ENCODE results near the gene CDH13. TPM values are rescaled to one million over a fixed set of nuclear protein-coding genes. Genes with fewer than 3 reads are reported as not detected.

Gene CDH13
- polyA plus RNA-seq, 2 of the 4 experiments (the other 2 are of a cell fraction) = not detected

DNA sequence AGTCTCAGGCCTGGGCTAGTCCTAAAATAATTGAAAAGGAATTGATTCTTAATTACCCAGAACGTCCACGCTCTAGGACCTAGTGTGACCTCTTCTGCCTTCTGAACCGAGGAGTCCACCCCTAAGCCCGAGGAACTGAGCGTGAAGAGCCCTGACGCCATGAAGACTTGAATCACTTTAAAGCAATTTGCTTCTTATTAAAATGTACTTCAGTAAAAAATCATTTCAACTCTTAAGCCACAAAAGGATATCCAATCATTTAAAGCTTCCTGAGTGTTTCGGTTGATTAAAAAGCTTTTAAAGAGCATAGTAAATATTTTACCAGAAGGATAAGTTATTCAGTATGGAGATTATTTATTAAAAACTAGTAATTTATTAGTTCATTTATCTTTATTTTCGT is 1192.6 kb downstream of the CDH13 start:
- FAIRE-seq (no peak), ATAC-seq (no peak), DNase-seq (ENCODE audit: low read depth in 1 of 2, low spot score in 1 of 2) (no peak)
- H3K27ac ChIP-seq = no peak overlapping the region
- CTCF ChIA-PET = no interaction called here
- WGBS (ENCODE audit: missing lambda C conversion rate) = 46% methylated on average over 8 of the region's 8 CpGs
- POLR2A ChIA-PET = no interaction called here
- no peak overlapping the region for H3K4me2 ChIP-seq
- no peak overlapping the region for H3K4me3 ChIP-seq
- H3K9me3 ChIP-seq = no peaks in the 10 kb centered on the region
- H3K4me1 ChIP-seq = peaks cover 3% of the 10 kb centered on the region; the same call in 2 of the 3 replicates
- TF ChIP-seq HOXB13 (CRISPR knock-in tag; IDR thresholded peaks at IDR 0.05; ENCODE audit: low read depth) (no peak), TP53 (CRISPR knock-in tag; IDR thresholded peaks at IDR 0.05) (no peak), RAD21 (conservative IDR thresholded peaks at IDR 0.05 in 1 of 2, IDR thresholded peaks at IDR 0.05 in 1 of 2) (no peak), CBX2 (IDR thresholded peaks at IDR 0.05; ENCODE audit: borderline replicate concordance, low read depth) (no peak), ZFP36 (IDR thresholded peaks at IDR 0.05; ENCODE audit: borderline replicate concordance, partially characterized antibody) (no peak), EHMT2 (IDR thresholded peaks at IDR 0.05; ENCODE audit: low read depth) (no peak), SMC3 (IDR thresholded peaks at IDR 0.05) (no peak), RFX5 (IDR thresholded peaks at IDR 0.05) (no peak), TFCP2L1 (CRISPR knock-in tag; IDR thresholded peaks at IDR 0.05) (no peak)
- TF ChIP-seq, protein P1, sequence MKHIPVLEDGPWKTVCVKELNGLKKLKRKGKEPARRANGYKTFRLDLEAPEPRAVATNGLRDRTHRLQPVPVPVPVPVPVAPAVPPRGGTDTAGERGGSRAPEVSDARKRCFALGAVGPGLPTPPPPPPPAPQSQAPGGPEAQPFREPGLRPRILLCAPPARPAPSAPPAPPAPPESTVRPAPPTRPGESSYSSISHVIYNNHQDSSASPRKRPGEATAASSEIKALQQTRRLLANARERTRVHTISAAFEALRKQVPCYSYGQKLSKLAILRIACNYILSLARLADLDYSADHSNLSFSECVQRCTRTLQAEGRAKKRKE (CRISPR knock-in tag; IDR thresholded peaks at IDR 0.05; ENCODE audit: low read depth) = no peak

DNA sequence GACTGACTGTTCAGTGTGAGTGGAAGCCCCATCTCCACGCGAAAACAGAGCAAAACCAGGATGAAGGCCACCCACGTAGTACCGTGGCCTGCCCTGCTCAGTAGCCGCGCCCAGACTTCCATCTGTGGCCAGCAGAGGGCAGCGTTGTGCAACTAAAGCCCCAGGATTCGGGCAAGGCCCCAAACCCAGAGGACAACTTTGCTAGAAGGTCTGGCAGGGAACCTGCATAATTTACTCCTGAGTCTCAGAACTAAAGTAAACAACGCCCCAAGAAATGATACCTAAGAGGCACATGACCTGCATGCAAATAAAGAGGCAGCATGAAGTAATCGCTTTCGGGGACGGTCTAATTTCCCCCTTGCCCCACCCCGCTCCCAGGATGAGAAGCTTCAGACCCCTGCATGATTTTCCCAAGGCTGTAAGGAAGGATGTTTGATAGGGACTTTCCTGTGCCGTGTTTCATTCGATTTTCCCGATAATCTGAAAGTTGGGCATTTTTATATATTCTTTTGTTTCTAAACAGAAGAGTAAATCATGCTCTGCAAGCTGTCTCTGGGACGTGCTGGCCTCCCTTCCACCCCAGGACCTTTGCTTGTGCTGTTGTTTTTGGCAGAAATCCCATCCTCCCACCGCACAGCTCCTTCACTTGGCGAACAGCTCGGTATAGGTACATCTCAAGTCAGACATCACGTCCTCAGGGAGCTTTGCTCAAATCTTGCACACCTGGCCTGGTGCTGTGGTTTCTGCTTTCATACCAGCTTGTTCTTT is 1199.6 kb downstream of the CDH13 start:
- CTCF ChIA-PET = interaction anchor here (0.6 to 5.3 kb wide), 35 partner anchors 9 to 281 kb away, joined by 3 to 74 read pairs (median 5); partner anchors contain the start of genes MLYCD and SLC38A8
- H3K27ac ChIP-seq = 0 out of 6 replicates have a peak overlapping the region, but pooled peaks of 1 of the 2 experiments have one; percentile 31

More for the DNA sequence above, 1199.6 kb downstream of the CDH13 start:
- WGBS (ENCODE audit: missing lambda C conversion rate) = 26% methylated on average over 21 of the region's 21 CpGs
- ATAC-seq (peak; percentile 88 to 96), FAIRE-seq (no peak), DNase-seq (ENCODE audit: low read depth in 1 of 2, low spot score in 1 of 2) (peak; percentile 72 to 82)
- Histone ChIP-seq H3K4me3 (no peak overlapping the region), H3K4me2 (peak overlapping the region; percentile 49), H3K9me3 (no peaks in the 10 kb centered on the region), H3K4me1 (peaks cover 3% of the 10 kb centered on the region; the same call in 1 of the 3 replicates)
- TF ChIP-seq HEYL (CRISPR knock-in tag; IDR thresholded peaks at IDR 0.05) (no peak), BHLHE40 (IDR thresholded peaks at IDR 0.05; ENCODE audit: low read depth, low read length) (no peak), ZFP36 (IDR thresholded peaks at IDR 0.05; ENCODE audit: borderline replicate concordance, partially characterized antibody) (no peak), HOXB13 (CRISPR knock-in tag; IDR thresholded peaks at IDR 0.05; ENCODE audit: low read depth) (no peak), JUNB (IDR thresholded peaks at IDR 0.05) (no peak), RFX5 (IDR thresholded peaks at IDR 0.05) (no peak), RAD21 (conservative IDR thresholded peaks at IDR 0.05 in 1 of 2, IDR thresholded peaks at IDR 0.05 in 1 of 2) (peak; percentile 87 to 91), NPAS2 (CRISPR knock-in tag; IDR thresholded peaks at IDR 0.05; ENCODE audit: borderline replicate concordance) (no peak), SMC3 (IDR thresholded peaks at IDR 0.05) (peak; percentile 85), FOXS1 (CRISPR knock-in tag; IDR thresholded peaks at IDR 0.05) (no peak), HOXA7 (CRISPR knock-in tag; IDR thresholded peaks at IDR 0.05) (no peak), HOXB5 (CRISPR knock-in tag; IDR thresholded peaks at IDR 0.05) (no peak)
- TF ChIP-seq, protein P2, sequence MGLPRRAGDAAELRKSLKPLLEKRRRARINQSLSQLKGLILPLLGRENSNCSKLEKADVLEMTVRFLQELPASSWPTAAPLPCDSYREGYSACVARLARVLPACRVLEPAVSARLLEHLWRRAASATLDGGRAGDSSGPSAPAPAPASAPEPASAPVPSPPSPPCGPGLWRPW (IDR thresholded peaks at IDR 0.05) = no peak
- TF ChIP-seq, protein P1 (CRISPR knock-in tag; IDR thresholded peaks at IDR 0.05; ENCODE audit: low read depth) = no peak
- TF ChIP-seq, protein P3, sequence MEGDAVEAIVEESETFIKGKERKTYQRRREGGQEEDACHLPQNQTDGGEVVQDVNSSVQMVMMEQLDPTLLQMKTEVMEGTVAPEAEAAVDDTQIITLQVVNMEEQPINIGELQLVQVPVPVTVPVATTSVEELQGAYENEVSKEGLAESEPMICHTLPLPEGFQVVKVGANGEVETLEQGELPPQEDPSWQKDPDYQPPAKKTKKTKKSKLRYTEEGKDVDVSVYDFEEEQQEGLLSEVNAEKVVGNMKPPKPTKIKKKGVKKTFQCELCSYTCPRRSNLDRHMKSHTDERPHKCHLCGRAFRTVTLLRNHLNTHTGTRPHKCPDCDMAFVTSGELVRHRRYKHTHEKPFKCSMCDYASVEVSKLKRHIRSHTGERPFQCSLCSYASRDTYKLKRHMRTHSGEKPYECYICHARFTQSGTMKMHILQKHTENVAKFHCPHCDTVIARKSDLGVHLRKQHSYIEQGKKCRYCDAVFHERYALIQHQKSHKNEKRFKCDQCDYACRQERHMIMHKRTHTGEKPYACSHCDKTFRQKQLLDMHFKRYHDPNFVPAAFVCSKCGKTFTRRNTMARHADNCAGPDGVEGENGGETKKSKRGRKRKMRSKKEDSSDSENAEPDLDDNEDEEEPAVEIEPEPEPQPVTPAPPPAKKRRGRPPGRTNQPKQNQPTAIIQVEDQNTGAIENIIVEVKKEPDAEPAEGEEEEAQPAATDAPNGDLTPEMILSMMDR (IDR thresholded peaks at IDR 0.05) = peak; percentile 89
- POLR2A ChIA-PET = no interaction called here
